B cell (primary cell): Measurements from ENCODE around the gene SIL1. TPM values are rescaled to one million over a fixed set of nuclear protein-coding genes. Genes with fewer than 3 reads are reported as not detected.

Source experiments
- ATAC-seq: fragments of 200-7000 bp; cut with Tn5 transposase; one replicate; pipeline ENCODE4 v1.10.0; 2021; ENCODE audit warnings: low read depth, mild to moderate bottlenecking, moderate number of reproducible peaks, moderate library complexity
- CTCF ChIA-PET: fragments of 350-600 bp; sonication (Branson Sonifier 250); formaldehyde crosslinking; loops from one replicate; lab custom pipeline; 2021; ENCODE audit warnings: antibody characterized with exemption, inconsistent platforms; lab: Charles Lee
- POLR2A ChIA-PET: fragments of 350-600 bp; sonication (Branson Sonifier 250); formaldehyde crosslinking; loops from one replicate; lab custom pipeline; 2021; ENCODE audit warnings: antibody characterized with exemption; lab: Charles Lee
- DNase-seq: peaks from one replicate; pipeline ENCODE4 v3.0.0; 2013
- H2AFZ ChIP-seq: 2 replicates; pipeline ENCODE4 v1.6.1; 2012; ENCODE audit warnings: mild to moderate bottlenecking, low read depth, low read length; ENCODE audit not compliant: insufficient read depth, poor library complexity, severe bottlenecking
- H3K27ac ChIP-seq, 2 donors: 1 replicate in 1 of 2; 2 replicates in 1 of 2; pipeline ENCODE4 v1.5.1; 2012 to 2013; ENCODE audit warnings: low read length in 2 of 2, mild to moderate bottlenecking in 2 of 2, moderate library complexity in 1 of 2
- H3K27me3 ChIP-seq, 4 experiments: fragments of 200-600 bp in 1 of 4; sonication (generic) in 1 of 4; replicated peaks in 1 of 4; 1 replicate in 2 of 4; 2 replicates in 2 of 4; pipeline versions ENCODE4 v1.6.1 to v1.7.0; 2013 to 2016; ENCODE audit warnings: low read length in 3 of 4, mild to moderate bottlenecking in 2 of 4, mixed read lengths in 1 of 4, moderate library complexity in 1 of 4; ENCODE audit not compliant: insufficient read depth in 4 of 4, control insufficient read depth in 3 of 4; ENCODE audit errors: control extremely low read depth in 1 of 4
- H3K36me3 ChIP-seq, 2 experiments: replicated peaks in 1 of 2; 1 replicate in 1 of 2; 2 replicates in 1 of 2; pipeline versions ENCODE4 v1.6.1 to v1.7.1; 2013; ENCODE audit warnings: low read length in 1 of 2; ENCODE audit not compliant: insufficient read depth in 2 of 2, control insufficient read depth in 1 of 2; ENCODE audit errors: control extremely low read depth in 1 of 2, extremely low read depth in 1 of 2
- H3K4me1 ChIP-seq, 2 donors: fragments of 200-600 bp in 1 of 2; sonication (generic) in 1 of 2; 1 replicate in 1 of 2; 2 replicates in 1 of 2; pipeline versions ENCODE4 v1.5.1 to v1.6.1; 2013 to 2017; ENCODE audit warnings: low read length in 2 of 2; ENCODE audit not compliant: control insufficient read depth in 2 of 2, insufficient read depth in 2 of 2
- H3K4me2 ChIP-seq: replicated peaks from 2 replicates; pipeline ENCODE3; 2012; ENCODE audit warnings: mild to moderate bottlenecking, low read depth, low read length; ENCODE audit not compliant: poor library complexity, severe bottlenecking
- H3K4me3 ChIP-seq, 5 experiments: fragments of 200-600 bp in 1 of 5; sonication (generic) in 1 of 5; 1 replicate in 3 of 5; 2 replicates in 2 of 5; pipeline versions ENCODE4 v1.5.1 to v1.7.0; 2011 to 2016; ENCODE audit warnings: low read length in 4 of 5, mild to moderate bottlenecking in 4 of 5, low read depth in 2 of 5, control low read depth in 1 of 5, moderate library complexity in 1 of 5; ENCODE audit not compliant: insufficient read depth in 1 of 5; ENCODE audit errors: control extremely low read depth in 1 of 5, extremely low read depth in 1 of 5
- H3K79me2 ChIP-seq: fragments of 200-600 bp; sonication (generic); one replicate; pipeline ENCODE4 v1.6.0; 2016; ENCODE audit warnings: low read length; ENCODE audit not compliant: control insufficient read depth, insufficient read depth
- H3K9ac ChIP-seq: fragments of 200-600 bp; sonication (generic); 2 replicates; pipeline ENCODE4 v1.6.1; 2017; ENCODE audit warnings: mild to moderate bottlenecking, low read length, moderate library complexity
- H3K9me3 ChIP-seq, 3 donors: one replicate each; pipeline versions ENCODE4 v1.6.1 to v1.7.1; 2013; ENCODE audit warnings: low read length in 2 of 3; ENCODE audit not compliant: control insufficient read depth in 2 of 3, insufficient read depth in 1 of 3; ENCODE audit errors: control extremely low read depth in 1 of 3
- H4K20me1 ChIP-seq: 2 replicates; pipeline ENCODE4 v1.6.0; 2012; ENCODE audit warnings: mild to moderate bottlenecking, low read length; ENCODE audit not compliant: insufficient read depth, control insufficient read depth, poor library complexity, severe bottlenecking
- H3K27ac Mint-ChIP-seq: one replicate; pipeline ENCODE4 v1.8.0; 2021; ENCODE audit warnings: mixed read lengths
- H3K27me3 Mint-ChIP-seq: one replicate; pipeline ENCODE4 v1.8.0; 2021; ENCODE audit warnings: mixed read lengths
- H3K4me1 Mint-ChIP-seq: one replicate; pipeline ENCODE4 v1.8.0; 2021; ENCODE audit warnings: mixed read lengths
- H3K4me3 Mint-ChIP-seq: one replicate; pipeline ENCODE4 v1.8.0; 2021; ENCODE audit warnings: mixed read lengths
- H3K9me3 Mint-ChIP-seq: one replicate; pipeline ENCODE4 v1.8.0; 2022; ENCODE audit warnings: mixed read lengths; ENCODE audit not compliant: insufficient read depth
- CTCF ChIP-seq: fragments of 200-600 bp; IDR thresholded peaks from one replicate; pipeline ENCODE4 v1.8.0; 2022; ENCODE audit warnings: antibody characterized with exemption, mild to moderate bottlenecking
- EZH2 ChIP-seq: IDR thresholded peaks from 2 replicates; pipeline ENCODE4 v1.6.1; 2012; ENCODE audit warnings: borderline replicate concordance, low read depth, mild to moderate bottlenecking, moderate library complexity, low read length; ENCODE audit not compliant: insufficient read depth, poor library complexity, severe bottlenecking
- WGBS: methylation state at CpG from one replicate; pipeline ENCODE4 v1.1.5; 2013; ENCODE audit warnings: missing lambda C conversion rate; ENCODE audit not compliant: insufficient coverage; 5-methylcytosine and 5-hydroxymethylcytosine counted together
- intact Hi-C: fragments of 100-400 bp; cut with micrococcal nuclease; formaldehyde crosslinking; loops from one replicate; pipeline ENCODE4 v1.10.0; 2022
- polyA plus RNA-seq: library from polyadenylated mRNA; depleted of rRNA; stranded (reverse); fragments of >200 nt; gene quantifications from 2 replicates; pipeline ENCODE4 v1.2.3, GENCODE V29; 2012
- total RNA-seq, 2 donors: library from RNA; stranded (reverse); fragments of 120-200 nt in 1 of 2; gene quantifications; 1 replicate in 1 of 2; 2 replicates in 1 of 2; pipeline versions ENCODE4 v1.2.3 to v1.2.4, GENCODE V29; 2013 to 2022

The SIL1 gene
- total and polyA plus RNA-seq, 2 donors (not counting 1 experiment from before 2014, with no cell fraction given) = 16.9 to 19.8 TPM

GRCh38 chr5:139215107-139215975 lies 17.2 kb upstream of the SIL1 start:
- intact Hi-C loops = no loop called here

More at GRCh38 chr5:139215107-139215975, 17.2 kb upstream of the SIL1 start:
- Mint-ChIP-seq H3K9me3 (no peaks in the 10 kb centered on the region), H3K27ac (no peak overlapping the region), H3K4me1 (no peaks in the 10 kb centered on the region), H3K4me3 (no peak overlapping the region), H3K27me3 (peaks cover 6% of the 10 kb centered on the region)
- Histone ChIP-seq H3K9me3 (peaks cover 0 to 10% (median 0%) of the 10 kb centered on the region in 3 donors), H3K27me3 (no peaks in the 10 kb centered on the region), H3K4me1 (no peaks in the 10 kb centered on the region), H3K4me2 (no peak overlapping the region), H3K9ac (no peak overlapping the region), H3K79me2 (no peaks in the 10 kb centered on the region), H2AFZ (no peak overlapping the region), H3K36me3 (no peaks in the 10 kb centered on the region), H3K27ac (no peak overlapping the region), H3K4me3 (no peak overlapping the region), H4K20me1 (no peaks in the 10 kb centered on the region)
- DNase-seq (no peak), ATAC-seq (no peak)
- WGBS = 55% methylated on average over 6 of the region's 15 CpGs
- TF ChIP-seq CTCF (no peak), EZH2 (no peak)
- CTCF ChIA-PET = no interaction called here
- POLR2A ChIA-PET = no interaction called here
